Activated T-cell treated with anti-CD3 and anti-CD28 coated beads, Interleukin-2, amount 50 U/mL, for 24 hours (primary cell): Measurements from ENCODE around the gene CIART.

Source experiments
- DNase-seq: peaks from one replicate; pipeline ENCODE4 v3.0.0-alpha.2; 2020
- H3K27ac Mint-ChIP-seq: 2 replicates; pipeline ENCODE4 v1.8.0; 2020; ENCODE audit warnings: mild to moderate bottlenecking, mixed read lengths
- H3K27me3 Mint-ChIP-seq: 2 replicates; pipeline ENCODE4 v1.8.0; 2020; ENCODE audit warnings: mixed read lengths
- H3K36me3 Mint-ChIP-seq: 2 replicates; pipeline ENCODE4 v1.8.0; 2020; ENCODE audit warnings: low read depth, mixed read lengths
- H3K4me1 Mint-ChIP-seq: 2 replicates; pipeline ENCODE4 v1.8.0; 2020; ENCODE audit warnings: low read depth, mixed read lengths
- H3K4me3 Mint-ChIP-seq: 2 replicates; pipeline ENCODE4 v1.8.0; 2020; ENCODE audit warnings: mild to moderate bottlenecking, moderate library complexity, mixed read lengths
- H3K9me3 Mint-ChIP-seq: 2 replicates; pipeline ENCODE4 v1.8.0; 2020; ENCODE audit warnings: mixed read lengths

Gene CIART

GRCh38 chr1:150256554-150257341, 25.6 kb upstream of the CIART start:
- no peak overlapping the region for H3K4me3 Mint-ChIP-seq
- peaks cover 16% of the 10 kb centered on the region for H3K4me1 Mint-ChIP-seq
- peaks cover 40% of the 10 kb centered on the region for H3K27me3 Mint-ChIP-seq
- no peaks in the 10 kb centered on the region for H3K9me3 Mint-ChIP-seq
- H3K27ac Mint-ChIP-seq, result no peak overlapping the region
- DNase-seq, result no peak
- H3K36me3 Mint-ChIP-seq, result no peaks in the 10 kb centered on the region

GRCh38 chr1:150257624-150258585, 24.4 kb upstream of the CIART start, which contains the start of gene CA14:
Gene CA14 (plus strand): TSS chr1:150257774. CDS start chr1:150258129, 355 bp downstream.
- no peak within 1 kb of the TSS for H3K27ac Mint-ChIP-seq
- no peak within 1 kb of the TSS for H3K4me3 Mint-ChIP-seq
- H3K27me3 Mint-ChIP-seq, result peaks cover 40% of the 10 kb centered on the region

GRCh38 chr1:150259217-150259616, 23.1 kb upstream of the CIART start:
- no peak for DNase-seq
- Mint-ChIP-seq H3K27me3 (peaks cover 33% of the 10 kb centered on the region), H3K36me3 (no peaks in the 10 kb centered on the region), H3K4me3 (no peak overlapping the region), H3K4me1 (peaks cover 16% of the 10 kb centered on the region), H3K9me3 (no peaks in the 10 kb centered on the region), H3K27ac (no peak overlapping the region)

More at GRCh38 chr1:150257624-150258585, 24.4 kb upstream of the CIART start, which contains the start of gene CA14:
- no peaks in the 10 kb centered on the region for H3K36me3 Mint-ChIP-seq
- H3K9me3 Mint-ChIP-seq, result no peaks in the 10 kb centered on the region
- peaks cover 16% of the 10 kb centered on the region for H3K4me1 Mint-ChIP-seq
- no peak for DNase-seq

GRCh38 chr1:150259758-150260669, 22.3 kb upstream of the CIART start:
- no peak for DNase-seq
- no peaks in the 10 kb centered on the region for H3K9me3 Mint-ChIP-seq
- H3K27ac Mint-ChIP-seq, result no peak overlapping the region
- no peak overlapping the region for H3K4me3 Mint-ChIP-seq
- peaks cover 33% of the 10 kb centered on the region for H3K27me3 Mint-ChIP-seq
- peaks cover 7% of the 10 kb centered on the region for H3K36me3 Mint-ChIP-seq
- H3K4me1 Mint-ChIP-seq, result peaks cover 16% of the 10 kb centered on the region

- Mint-ChIP-seq H3K36me3 (peaks cover 20% of the 10 kb centered on the region), H3K27ac (no peak overlapping the region), H3K4me1 (peaks cover 8% of the 10 kb centered on the region), H3K9me3 (no peaks in the 10 kb centered on the region), H3K4me3 (no peak overlapping the region), H3K27me3 (peaks cover 28% of the 10 kb centered on the region)
- DNase-seq, result no peak
Observed at GRCh38 chr1:150261367-150261766, 21.0 kb upstream of the CIART start.

GRCh38 chr1:150262388-150263320, 19.7 kb upstream of the CIART start:
- DNase-seq, result no peak
- Mint-ChIP-seq H3K27ac (peak overlapping the region; percentile 52), H3K4me3 (no peak overlapping the region), H3K27me3 (peaks cover 15% of the 10 kb centered on the region), H3K36me3 (peaks cover 33% of the 10 kb centered on the region), H3K9me3 (no peaks in the 10 kb centered on the region), H3K4me1 (peaks cover 15% of the 10 kb centered on the region)

- peaks cover 21% of the 10 kb centered on the region for H3K4me1 Mint-ChIP-seq
- H3K4me3 Mint-ChIP-seq, result no peak overlapping the region
- H3K9me3 Mint-ChIP-seq, result no peaks in the 10 kb centered on the region
- peaks cover 42% of the 10 kb centered on the region for H3K36me3 Mint-ChIP-seq
- peaks cover 7% of the 10 kb centered on the region for H3K27me3 Mint-ChIP-seq
- no peak overlapping the region for H3K27ac Mint-ChIP-seq
- no peak for DNase-seq
Observed at GRCh38 chr1:150263549-150263948, 18.8 kb upstream of the CIART start.

GRCh38 chr1:150267896-150268295, 14.5 kb upstream of the CIART start:
- H3K4me3 Mint-ChIP-seq, result peak overlapping the region; percentile 97
- no peak for DNase-seq

GRCh38 chr1:150268340-150268704, 14.0 kb upstream of the CIART start:
- Mint-ChIP-seq H3K4me1 (peaks cover 31% of the 10 kb centered on the region), H3K27me3 (no peaks in the 10 kb centered on the region), H3K4me3 (peak overlapping the region; percentile 97), H3K27ac (peak overlapping the region; percentile 98), H3K36me3 (peaks cover 46% of the 10 kb centered on the region), H3K9me3 (no peaks in the 10 kb centered on the region)
- DNase-seq, result no peak

More at GRCh38 chr1:150267896-150268295, 14.5 kb upstream of the CIART start:
- Mint-ChIP-seq H3K27me3 (no peaks in the 10 kb centered on the region), H3K27ac (peak overlapping the region; percentile 98), H3K36me3 (peaks cover 46% of the 10 kb centered on the region), H3K9me3 (no peaks in the 10 kb centered on the region), H3K4me1 (peaks cover 31% of the 10 kb centered on the region)

GRCh38 chr1:150268705-150269403, 13.5 kb upstream of the CIART start, which contains the start of gene APH1A:
Gene APH1A (minus strand): TSS chr1:150269016. CDS start chr1:150268810, 206 bp downstream.
- peak within 1 kb of the TSS; percentile 97 for H3K4me3 Mint-ChIP-seq
- H3K27me3 Mint-ChIP-seq, result no peaks in the 10 kb centered on the region
- peak within 1 kb of the TSS; percentile 98 for H3K27ac Mint-ChIP-seq
- H3K4me1 Mint-ChIP-seq, result peaks cover 31% of the 10 kb centered on the region
- peaks cover 46% of the 10 kb centered on the region for H3K36me3 Mint-ChIP-seq
- peak; percentile 93 for DNase-seq
- H3K9me3 Mint-ChIP-seq, result no peaks in the 10 kb centered on the region

- Mint-ChIP-seq H3K27ac (peak overlapping the region; percentile 98), H3K4me1 (peaks cover 31% of the 10 kb centered on the region), H3K9me3 (no peaks in the 10 kb centered on the region), H3K36me3 (peaks cover 45% of the 10 kb centered on the region), H3K27me3 (no peaks in the 10 kb centered on the region), H3K4me3 (peak overlapping the region; percentile 97)
- DNase-seq, result no peak
Observed at GRCh38 chr1:150269451-150269850, 12.9 kb upstream of the CIART start.

- no peak overlapping the region for H3K4me3 Mint-ChIP-seq
- peaks cover 27% of the 10 kb centered on the region for H3K4me1 Mint-ChIP-seq
- no peaks in the 10 kb centered on the region for H3K9me3 Mint-ChIP-seq
- DNase-seq, result no peak
- no peak overlapping the region for H3K27ac Mint-ChIP-seq
- H3K27me3 Mint-ChIP-seq, result no peaks in the 10 kb centered on the region
- H3K36me3 Mint-ChIP-seq, result peaks cover 25% of the 10 kb centered on the region
Observed at GRCh38 chr1:150271291-150271959, 10.9 kb upstream of the CIART start.
